Measurements from ENCODE around the gene IGF2R. TPM values are rescaled to one million over a fixed set of nuclear protein-coding genes. Genes with fewer than 3 reads are reported as not detected.
"Not testable (repeated sequence)": the region's sequence is repeated elsewhere in the genome, so short reads cannot be mapped to it uniquely, and the experiment has no call there.

The IGF2R gene
- total and polyA plus RNA-seq, 8 donors = 2.0 to 70.5 (median 31.5) TPM

- H3K36me3 ChIP-seq = peaks cover 67 to 100% (median 100%) of the 10 kb centered on the region in 4 donors
- 88 to 95% (median 93%) methylated on average over 7 to 8 of the region's 8 CpGs for WGBS, 5 donors
- H3K27ac ChIP-seq = no peak overlapping the region
- intact Hi-C loops (cut with DNase I; ENCODE audit: low total_unique reads) = no loop called here
- peaks cover 0 to 9% (median 4%) of the 10 kb centered on the region in 4 donors for H3K4me1 ChIP-seq
- TF ChIP-seq POLR2AphosphoS5 (IDR thresholded peaks at IDR 0.05) (no peak), EP300 (IDR thresholded peaks at IDR 0.05) (no peak), POLR2A (IDR thresholded peaks at IDR 0.05) (no peak)
- TF ChIP-seq, protein P1, sequence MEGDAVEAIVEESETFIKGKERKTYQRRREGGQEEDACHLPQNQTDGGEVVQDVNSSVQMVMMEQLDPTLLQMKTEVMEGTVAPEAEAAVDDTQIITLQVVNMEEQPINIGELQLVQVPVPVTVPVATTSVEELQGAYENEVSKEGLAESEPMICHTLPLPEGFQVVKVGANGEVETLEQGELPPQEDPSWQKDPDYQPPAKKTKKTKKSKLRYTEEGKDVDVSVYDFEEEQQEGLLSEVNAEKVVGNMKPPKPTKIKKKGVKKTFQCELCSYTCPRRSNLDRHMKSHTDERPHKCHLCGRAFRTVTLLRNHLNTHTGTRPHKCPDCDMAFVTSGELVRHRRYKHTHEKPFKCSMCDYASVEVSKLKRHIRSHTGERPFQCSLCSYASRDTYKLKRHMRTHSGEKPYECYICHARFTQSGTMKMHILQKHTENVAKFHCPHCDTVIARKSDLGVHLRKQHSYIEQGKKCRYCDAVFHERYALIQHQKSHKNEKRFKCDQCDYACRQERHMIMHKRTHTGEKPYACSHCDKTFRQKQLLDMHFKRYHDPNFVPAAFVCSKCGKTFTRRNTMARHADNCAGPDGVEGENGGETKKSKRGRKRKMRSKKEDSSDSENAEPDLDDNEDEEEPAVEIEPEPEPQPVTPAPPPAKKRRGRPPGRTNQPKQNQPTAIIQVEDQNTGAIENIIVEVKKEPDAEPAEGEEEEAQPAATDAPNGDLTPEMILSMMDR (IDR thresholded peaks at IDR 0.05) = no peak
- no peaks in the 10 kb centered on the region for H3K27me3 ChIP-seq
- no peak overlapping the region for H3K4me3 ChIP-seq
- DNase-seq = no peak
- H3K9me3 ChIP-seq = no peaks in the 10 kb centered on the region
These were observed 117.9 kb downstream of the IGF2R start for GRCh38 chr6:160086754-160087153.

DNA sequence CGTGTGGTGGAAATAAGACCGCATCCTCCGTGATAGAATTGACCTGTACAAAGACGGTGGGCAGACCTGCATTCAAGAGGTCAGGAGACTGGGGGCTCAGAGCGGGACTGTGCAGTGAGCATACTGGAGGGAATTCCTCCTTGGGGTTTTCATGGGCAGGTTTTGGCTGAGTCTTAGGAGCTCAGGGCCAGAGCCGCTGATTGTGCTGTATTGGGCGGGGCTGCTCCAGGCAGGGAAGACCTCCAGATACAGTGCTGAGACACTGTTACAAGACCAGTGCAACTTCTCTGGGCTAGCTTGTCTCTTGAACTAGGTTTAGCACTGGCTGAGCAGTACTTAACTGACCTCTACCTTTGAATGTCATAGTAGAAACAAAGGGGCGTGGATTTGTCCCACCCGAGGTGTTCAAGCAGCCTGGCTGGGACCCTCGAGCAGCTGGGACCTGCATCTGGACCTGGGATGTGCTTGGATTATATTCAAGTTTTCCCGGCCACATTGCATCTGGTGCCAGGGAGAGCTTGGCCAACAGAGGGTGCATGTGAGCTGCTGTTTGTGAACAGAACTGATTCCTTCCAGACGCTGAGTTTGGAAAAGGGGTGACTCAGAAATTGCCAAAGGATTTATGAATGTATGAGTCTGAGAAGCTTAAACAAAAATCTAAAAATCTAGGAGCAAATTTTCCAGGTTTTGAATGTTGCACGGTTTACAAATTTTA, 119.3 kb downstream of the IGF2R start:
- Histone ChIP-seq H3K36me3 (peaks cover 77 to 100% (median 100%) of the 10 kb centered on the region in 4 donors), H3K9me3 (no peaks in the 10 kb centered on the region), H3K27me3 (no peaks in the 10 kb centered on the region), H3K4me1 (peaks cover 0 to 9% (median 4%) of the 10 kb centered on the region in 4 donors), H3K27ac (peak overlapping the region in 1 of 5 donors; percentile 64), H3K4me3 (no peak overlapping the region)
- DNase-seq = peak; percentile 60 to 86
- intact Hi-C loops (cut with DNase I; ENCODE audit: low total_unique reads) = no loop called here
- TF ChIP-seq POLR2A (IDR thresholded peaks at IDR 0.05) (no peak), POLR2AphosphoS5 (IDR thresholded peaks at IDR 0.05) (no peak)
- TF ChIP-seq, protein P1 (IDR thresholded peaks at IDR 0.05) = peak in 5 of 7 experiments; percentile 37 to 66 (median 50)
- WGBS, 5 donors = 53 to 64% (median 61%) methylated on average over 12 to 13 of the region's 13 CpGs

DNA sequence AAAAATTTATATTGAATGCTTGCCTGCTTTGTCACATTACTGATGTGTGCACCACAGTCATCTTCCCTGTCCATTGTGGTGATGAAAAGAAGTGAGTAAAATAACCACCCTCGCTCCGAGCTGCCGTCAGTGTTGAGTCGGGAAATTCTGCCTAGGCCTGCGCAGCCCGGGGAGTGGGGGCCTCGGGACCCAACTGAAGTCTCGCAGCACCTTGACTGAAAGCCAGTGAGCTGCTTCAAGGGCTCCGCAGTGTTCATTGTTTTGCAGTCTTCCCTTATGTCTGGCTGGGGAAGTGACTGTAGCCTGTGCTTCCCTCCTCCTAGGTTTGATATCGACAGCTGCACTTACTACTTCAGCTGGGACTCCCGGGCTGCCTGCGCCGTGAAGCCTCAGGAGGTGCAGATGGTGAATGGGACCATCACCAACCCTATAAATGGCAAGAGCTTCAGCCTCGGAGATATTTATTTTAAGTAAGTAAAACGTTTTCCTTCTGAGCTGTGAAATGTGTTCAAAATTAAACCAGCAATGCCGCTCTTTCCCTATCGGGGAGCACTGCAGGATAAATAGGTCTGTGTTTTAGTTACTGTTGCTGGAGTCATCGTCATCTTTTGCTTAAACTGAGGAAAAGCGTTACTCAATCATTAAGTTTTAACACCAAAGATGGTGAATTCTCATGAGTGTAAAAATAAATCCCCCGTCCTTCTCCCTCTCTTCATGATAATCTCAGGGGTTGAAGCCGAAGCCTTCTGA, 120.1 kb downstream of the IGF2R start:
- intact Hi-C loops (cut with DNase I; ENCODE audit: low total_unique reads) = no loop called here
- Histone ChIP-seq H3K9me3 (no peaks in the 10 kb centered on the region), H3K36me3 (peaks cover 77 to 100% (median 100%) of the 10 kb centered on the region in 4 donors), H3K4me3 (no peak overlapping the region), H3K27ac (peak overlapping the region in 2 of 5 donors; percentile 40 to 64), H3K4me1 (peaks cover 0 to 9% (median 4%) of the 10 kb centered on the region in 4 donors), H3K27me3 (no peaks in the 10 kb centered on the region)
- DNase-seq = no peak
- WGBS, 5 donors = 86 to 92% (median 90%) methylated on average over 21 of the region's 21 CpGs
- TF ChIP-seq, protein P1 (IDR thresholded peaks at IDR 0.05) = no peak
- no peak for TF ChIP-seq POLR2A (IDR thresholded peaks at IDR 0.05)
- no peak for TF ChIP-seq POLR2AphosphoS5 (IDR thresholded peaks at IDR 0.05)
- TF ChIP-seq EP300 (IDR thresholded peaks at IDR 0.05) = no peak

- TF ChIP-seq POLR2A (IDR thresholded peaks at IDR 0.05) (no peak), POLR2AphosphoS5 (IDR thresholded peaks at IDR 0.05) (no peak), EP300 (IDR thresholded peaks at IDR 0.05) (no peak)
- TF ChIP-seq, protein P1 (IDR thresholded peaks at IDR 0.05) = no peak
- Histone ChIP-seq H3K4me1 (peaks cover 0 to 9% (median 4%) of the 10 kb centered on the region in 4 donors), H3K4me3 (no peak overlapping the region), H3K9me3 (no peaks in the 10 kb centered on the region), H3K27ac (peak overlapping the region in 1 of 5 donors; percentile 22), H3K27me3 (no peaks in the 10 kb centered on the region), H3K36me3 (peaks cover 76 to 100% (median 100%) of the 10 kb centered on the region in 4 donors)
- DNase-seq = no peak
- intact Hi-C loops (cut with DNase I; ENCODE audit: low total_unique reads) = no loop called here
- WGBS, 5 donors = 91 to 97% (median 93%) methylated on average over 7 of the region's 7 CpGs
These were observed 120.6 kb downstream of the IGF2R start for GRCh38 chr6:160089534-160089897.

DNA sequence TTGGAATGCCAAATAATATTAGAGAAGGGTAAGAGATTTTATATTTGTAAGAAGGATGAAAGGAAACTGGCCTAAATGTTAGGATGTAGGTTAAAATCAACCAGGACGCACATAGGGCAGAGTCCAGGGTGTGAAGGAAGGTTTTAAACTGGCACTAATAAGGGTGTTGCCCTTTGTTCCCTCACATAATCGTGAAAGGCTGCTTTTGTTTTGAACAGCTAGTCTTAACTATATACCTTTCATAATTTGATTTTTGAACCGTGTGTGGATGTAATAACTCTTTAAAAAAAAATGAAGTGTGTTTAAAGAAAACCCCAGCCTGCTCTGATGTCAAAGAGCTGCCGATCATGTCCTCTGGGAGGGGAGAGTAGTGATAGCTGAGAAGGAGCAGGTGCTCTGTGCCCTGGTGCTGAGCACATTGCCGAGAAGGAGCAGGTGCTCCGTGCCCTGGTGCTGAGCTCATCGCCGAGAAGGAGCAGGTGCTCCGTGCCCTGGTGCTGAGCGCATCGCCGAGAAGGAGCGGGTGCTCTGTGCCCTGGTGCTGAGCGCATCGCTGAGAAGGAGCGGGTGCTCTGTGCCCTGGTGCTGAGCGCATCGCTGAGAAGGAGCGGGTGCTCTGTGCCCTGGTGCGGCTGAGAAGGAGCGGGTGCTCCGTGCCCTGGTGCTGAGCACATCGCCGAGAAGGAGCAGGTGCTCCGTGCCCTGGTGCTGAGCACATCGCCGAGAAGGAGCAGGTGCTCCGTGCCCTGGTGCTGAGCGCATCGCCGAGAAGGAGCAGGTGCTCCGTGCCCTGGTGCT, 121.8 kb downstream of the IGF2R start:
- H3K4me3 ChIP-seq, H3K27ac ChIP-seq, H3K27me3 ChIP-seq, H3K4me1 ChIP-seq, DNase-seq, H3K9me3 ChIP-seq: not testable (repeated sequence)
- H3K36me3 ChIP-seq = peaks cover 67 to 100% (median 99%) of the 10 kb centered on the region in 4 donors
- WGBS, 5 donors = 71 to 90% (median 85%) methylated on average over 24 to 32 of the region's 32 CpGs
- intact Hi-C loops (cut with DNase I; ENCODE audit: low total_unique reads) = loop anchor here (5.0 kb wide), 1 partner anchor 367 kb away; no protein-coding TSS in a partner anchor

GRCh38 chr6:160092176-160092575, 123.3 kb downstream of the IGF2R start:
- not testable (repeated sequence) for H3K4me3 ChIP-seq, H3K9me3 ChIP-seq, H3K27me3 ChIP-seq, H3K4me1 ChIP-seq, H3K27ac ChIP-seq, DNase-seq
- WGBS, 5 donors = 87 to 96% (median 95%) methylated on average over 5 to 6 of the region's 6 CpGs
- H3K36me3 ChIP-seq = peaks cover 64 to 100% (median 99%) of the 10 kb centered on the region in 4 donors
- intact Hi-C loops (cut with DNase I; ENCODE audit: low total_unique reads) = loop anchor here (5.0 kb wide), 1 partner anchor 365 kb away; no protein-coding TSS in a partner anchor

Measured in stomach (tissue), 9 donors.